Measurements from ENCODE around the gene SSBP2.
A peak's percentile ranks its signal among the peaks of the same experiment; 100 is the strongest.

The SSBP2 gene

DNA sequence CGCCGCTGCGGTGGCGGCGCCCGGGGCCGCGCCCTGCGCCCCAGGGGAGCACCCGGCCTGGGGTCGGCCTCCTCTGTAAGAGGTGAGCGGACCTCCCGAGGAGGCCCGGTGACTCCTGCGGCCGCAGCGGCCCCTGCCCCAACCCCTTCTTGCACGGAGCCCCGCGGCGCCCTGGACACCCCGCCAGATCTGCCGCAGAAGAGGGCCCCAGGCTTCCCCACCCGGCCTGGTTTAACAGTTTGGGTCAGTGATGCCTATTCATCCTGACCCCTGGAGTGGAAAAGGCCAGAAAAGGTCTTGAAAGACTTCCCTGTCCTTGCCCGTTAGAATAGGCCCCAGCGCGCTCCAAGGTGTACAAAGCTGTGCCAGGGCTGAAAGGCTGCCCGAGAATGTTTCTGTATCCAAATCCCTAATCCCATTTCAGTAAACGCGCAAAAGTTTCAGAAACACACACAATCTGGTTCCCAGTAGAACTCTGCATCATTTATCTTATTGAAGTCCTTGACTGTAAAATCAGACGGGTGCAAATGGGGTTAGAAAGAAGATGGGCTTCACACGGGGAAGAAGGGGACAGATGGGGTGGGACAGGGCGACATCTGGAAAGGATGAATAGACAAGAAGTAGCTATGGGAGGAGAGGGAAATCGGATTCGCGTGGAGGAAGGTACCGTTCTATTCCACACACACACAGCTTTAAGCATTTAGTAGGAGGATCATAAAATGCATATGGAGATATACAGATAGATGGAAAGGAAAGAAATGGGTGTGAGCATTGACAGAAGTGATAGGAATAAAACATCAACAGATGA lies 1.1 kb upstream of the SSBP2 start:
- H3K9ac ChIP-seq (ENCODE audit: low read length) = peak overlapping the region; percentile 95
- no peaks in the 10 kb centered on the region for H3K27me3 ChIP-seq (ENCODE audit: control insufficient read depth, insufficient read depth, low read length)
- H3K4me1 ChIP-seq (ENCODE audit: control insufficient read depth, insufficient read depth, low read length) = peaks cover 10% of the 10 kb centered on the region
- H3K9me3 ChIP-seq (ENCODE audit: control insufficient read depth, low read length) = no peaks in the 10 kb centered on the region
- no peaks in the 10 kb centered on the region for H3K36me3 ChIP-seq (ENCODE audit: control insufficient read depth, insufficient read depth, low read length)
- peak overlapping the region; percentile 61 for H3K4me3 ChIP-seq (ENCODE audit: low read length)

DNA sequence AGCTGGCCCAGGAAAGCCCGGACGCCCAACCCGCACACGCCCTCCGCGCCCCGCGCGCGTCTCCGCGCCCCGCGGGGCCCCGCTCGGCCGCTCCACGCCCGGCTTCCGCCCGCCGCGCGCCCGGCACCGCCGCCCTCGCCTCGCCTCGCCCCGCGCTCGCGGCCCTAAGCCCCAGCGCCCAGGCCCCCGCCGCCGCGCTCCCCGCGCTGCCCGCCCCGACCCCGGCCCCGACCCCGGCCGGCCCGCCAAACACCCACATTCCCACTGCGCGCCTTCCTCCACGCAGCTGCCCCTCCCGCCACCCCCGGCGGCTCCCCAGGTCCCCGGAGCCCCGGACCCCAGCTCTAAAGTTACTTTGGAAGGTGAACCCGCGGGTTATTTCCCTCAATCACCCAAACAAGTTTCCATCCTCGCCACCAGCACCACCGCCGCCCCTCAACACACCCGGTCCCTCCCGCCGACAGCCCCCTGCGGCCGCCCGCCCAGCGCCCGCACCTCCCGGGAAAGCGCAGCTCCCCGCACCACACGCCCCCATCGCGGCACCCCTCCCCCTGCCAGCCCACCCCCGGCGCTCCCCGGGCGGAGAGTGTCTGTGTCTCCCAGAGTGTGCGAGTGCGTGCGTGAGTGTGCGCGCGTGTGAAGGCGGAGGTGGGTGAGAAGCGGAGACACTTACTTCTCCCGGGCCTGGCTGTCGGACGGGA lies 439 bp downstream of the SSBP2 start:
- no peaks in the 10 kb centered on the region for H3K27me3 ChIP-seq (ENCODE audit: control insufficient read depth, insufficient read depth, low read length)
- H3K36me3 ChIP-seq (ENCODE audit: control insufficient read depth, insufficient read depth, low read length) = no peaks in the 10 kb centered on the region
- peak overlapping the region; percentile 51 for H3K4me3 ChIP-seq (ENCODE audit: low read length)
- H3K9ac ChIP-seq (ENCODE audit: low read length) = peak overlapping the region; percentile 56
- peaks cover 9% of the 10 kb centered on the region for H3K4me1 ChIP-seq (ENCODE audit: control insufficient read depth, insufficient read depth, low read length)
- no peaks in the 10 kb centered on the region for H3K9me3 ChIP-seq (ENCODE audit: control insufficient read depth, low read length)

DNA sequence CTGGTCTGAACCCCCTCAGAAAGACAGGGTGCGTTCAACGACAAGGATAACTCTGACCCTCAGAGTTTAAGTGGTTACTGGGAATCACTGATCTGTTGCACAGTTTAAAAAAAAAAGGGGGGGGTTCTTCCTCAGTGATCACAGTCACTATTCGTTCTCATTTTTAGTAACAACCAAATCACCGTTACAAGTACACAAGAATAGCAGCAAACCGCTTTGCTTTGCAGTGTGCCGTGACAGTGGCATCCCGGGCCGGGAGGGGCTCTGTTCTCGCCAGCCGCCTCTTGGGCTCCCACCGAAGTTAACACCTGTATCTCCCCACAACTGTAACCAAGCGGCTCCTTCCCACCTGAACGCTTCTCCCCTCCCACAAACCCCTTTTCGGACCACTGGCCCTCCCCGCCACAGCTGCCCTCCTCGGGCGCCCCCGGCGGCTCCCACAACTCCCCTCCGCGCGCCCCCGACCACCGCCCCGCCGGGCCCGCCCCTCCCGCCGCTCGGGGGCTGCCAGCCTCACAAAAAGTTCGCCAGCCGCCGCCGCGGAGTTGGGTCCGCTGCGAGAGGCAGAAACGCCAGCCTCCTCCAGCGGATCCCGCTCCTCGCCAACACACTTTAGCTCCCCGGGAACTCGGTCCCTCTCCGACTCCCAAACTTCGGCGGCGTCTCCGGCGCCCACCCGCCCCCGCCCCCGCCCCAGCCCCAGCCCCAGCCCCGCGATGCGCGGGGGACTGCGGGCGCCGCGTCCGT lies 1.2 kb downstream of the SSBP2 start:
- Histone ChIP-seq H3K27me3 (ENCODE audit: control insufficient read depth, insufficient read depth, low read length) (no peaks in the 10 kb centered on the region), H3K36me3 (ENCODE audit: control insufficient read depth, insufficient read depth, low read length) (no peaks in the 10 kb centered on the region), H3K9me3 (ENCODE audit: control insufficient read depth, low read length) (no peaks in the 10 kb centered on the region), H3K9ac (ENCODE audit: low read length) (peak overlapping the region; percentile 44), H3K4me1 (ENCODE audit: control insufficient read depth, insufficient read depth, low read length) (peaks cover 5% of the 10 kb centered on the region), H3K4me3 (ENCODE audit: low read length) (no peak overlapping the region)

DNA sequence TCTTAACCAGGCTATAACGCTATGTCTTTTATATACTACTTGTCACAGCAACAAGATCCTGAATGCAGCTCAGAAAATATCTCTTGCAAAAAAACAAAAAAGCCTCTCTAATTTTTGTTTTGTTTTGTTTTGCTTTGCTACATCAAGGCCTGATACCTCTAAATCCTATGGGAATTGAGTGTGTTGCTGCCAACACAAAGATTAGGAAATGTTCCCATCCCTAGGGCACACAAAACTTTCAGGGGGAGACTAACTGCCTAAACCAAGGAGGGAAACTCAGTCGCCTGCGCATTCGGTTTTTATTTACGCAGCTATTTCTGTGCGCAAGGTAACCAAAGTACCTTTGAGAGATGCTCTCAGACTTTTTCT lies 1.7 kb downstream of the SSBP2 start:
- H3K4me1 ChIP-seq (ENCODE audit: control insufficient read depth, insufficient read depth, low read length) = peaks cover 5% of the 10 kb centered on the region
- H3K36me3 ChIP-seq (ENCODE audit: control insufficient read depth, insufficient read depth, low read length) = no peaks in the 10 kb centered on the region
- H3K27me3 ChIP-seq (ENCODE audit: control insufficient read depth, insufficient read depth, low read length) = no peaks in the 10 kb centered on the region
- no peaks in the 10 kb centered on the region for H3K9me3 ChIP-seq (ENCODE audit: control insufficient read depth, low read length)
- H3K9ac ChIP-seq (ENCODE audit: low read length) = peak overlapping the region; percentile 44
- H3K4me3 ChIP-seq (ENCODE audit: low read length) = no peak overlapping the region

DNA sequence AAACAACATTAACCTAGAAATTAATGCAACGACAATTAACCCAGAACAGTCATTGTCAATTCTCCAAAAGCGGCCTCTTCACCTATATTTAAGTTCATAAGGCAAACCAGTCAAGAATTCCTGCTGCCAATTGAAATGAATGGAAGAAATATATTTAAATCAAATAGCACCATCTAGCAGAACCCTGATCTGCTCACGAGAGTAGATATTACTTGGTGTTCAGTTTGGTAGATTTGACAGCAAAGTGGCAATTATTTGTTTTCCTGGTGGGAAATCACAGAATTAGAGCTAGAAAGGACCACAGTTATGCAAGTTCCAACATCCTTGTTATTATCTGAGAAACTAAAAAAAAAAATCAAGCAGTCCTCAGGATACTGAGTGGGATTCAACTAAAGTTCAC lies 2.3 kb downstream of the SSBP2 start:
- Histone ChIP-seq H3K9ac (ENCODE audit: low read length) (no peak overlapping the region), H3K4me1 (ENCODE audit: control insufficient read depth, insufficient read depth, low read length) (peaks cover 5% of the 10 kb centered on the region), H3K27me3 (ENCODE audit: control insufficient read depth, insufficient read depth, low read length) (no peaks in the 10 kb centered on the region), H3K9me3 (ENCODE audit: control insufficient read depth, low read length) (no peaks in the 10 kb centered on the region), H3K4me3 (ENCODE audit: low read length) (no peak overlapping the region), H3K36me3 (ENCODE audit: control insufficient read depth, insufficient read depth, low read length) (no peaks in the 10 kb centered on the region)

DNA sequence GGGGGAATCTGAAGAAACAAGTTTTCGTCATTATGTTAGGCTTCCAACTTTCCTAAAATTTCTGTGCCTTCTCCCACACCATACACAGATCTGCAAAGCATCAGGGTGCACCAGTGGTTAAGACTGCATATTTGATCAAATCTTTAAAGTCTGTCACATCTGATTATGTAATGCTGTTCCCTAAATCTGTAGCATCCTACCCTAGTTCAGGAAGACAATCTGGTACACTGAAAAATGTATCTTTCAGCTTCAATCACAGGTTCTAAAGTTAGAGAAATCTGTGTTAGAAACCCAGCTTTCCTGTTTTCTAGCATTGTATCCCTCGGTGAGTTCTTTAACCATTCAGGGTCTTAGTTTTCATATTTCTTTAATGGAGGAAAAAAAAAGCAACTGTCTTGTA lies 3.9 kb downstream of the SSBP2 start:
- Histone ChIP-seq H3K36me3 (ENCODE audit: control insufficient read depth, insufficient read depth, low read length) (no peaks in the 10 kb centered on the region), H3K4me3 (ENCODE audit: low read length) (no peak overlapping the region), H3K27me3 (ENCODE audit: control insufficient read depth, insufficient read depth, low read length) (no peaks in the 10 kb centered on the region), H3K4me1 (ENCODE audit: control insufficient read depth, insufficient read depth, low read length) (peaks cover 3% of the 10 kb centered on the region), H3K9ac (ENCODE audit: low read length) (no peak overlapping the region), H3K9me3 (ENCODE audit: control insufficient read depth, low read length) (no peaks in the 10 kb centered on the region)

DNA sequence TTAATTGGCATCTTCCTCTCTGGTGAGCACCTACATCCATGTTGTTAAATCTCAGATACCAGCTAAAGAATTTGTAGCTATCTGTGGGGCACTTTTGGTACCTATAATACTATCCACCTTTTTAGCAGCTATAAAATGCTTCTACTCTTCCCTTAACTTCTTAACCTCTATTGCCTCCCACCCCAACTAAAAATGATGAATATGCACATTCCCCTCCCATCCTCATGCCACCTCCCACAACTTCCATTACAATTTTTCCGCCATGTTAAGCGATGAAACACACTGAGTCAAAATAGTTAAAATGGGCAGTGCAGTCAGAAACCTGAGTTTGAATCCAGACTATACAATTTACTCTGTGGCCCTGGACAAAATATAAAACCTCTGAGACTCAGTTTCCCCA lies 10.1 kb downstream of the SSBP2 start:
- Histone ChIP-seq H3K4me1 (ENCODE audit: control insufficient read depth, insufficient read depth, low read length) (no peaks in the 10 kb centered on the region), H3K9me3 (ENCODE audit: control insufficient read depth, low read length) (no peaks in the 10 kb centered on the region), H3K4me3 (ENCODE audit: low read length) (no peak overlapping the region), H3K36me3 (ENCODE audit: control insufficient read depth, insufficient read depth, low read length) (no peaks in the 10 kb centered on the region), H3K9ac (ENCODE audit: low read length) (no peak overlapping the region), H3K27me3 (ENCODE audit: control insufficient read depth, insufficient read depth, low read length) (no peaks in the 10 kb centered on the region)

DNA sequence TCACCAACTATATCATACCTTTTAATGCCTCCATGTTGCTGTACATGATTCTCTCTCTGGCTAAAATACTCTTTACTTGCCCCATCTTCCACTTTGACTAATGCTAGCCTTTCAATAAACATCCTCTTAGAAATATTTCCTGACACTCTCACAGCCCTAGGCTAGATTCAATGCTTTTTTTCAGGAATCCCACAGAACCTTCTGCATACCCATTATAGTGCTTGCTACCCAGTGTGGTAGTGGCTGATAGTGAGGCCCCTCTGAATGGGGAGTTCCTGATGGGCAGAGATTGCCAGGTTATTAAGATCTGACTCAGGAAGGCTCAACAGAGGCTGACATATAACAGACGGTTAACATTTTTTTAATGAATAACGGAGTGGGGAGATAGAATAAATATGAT lies 11.6 kb downstream of the SSBP2 start:
- H3K9ac ChIP-seq (ENCODE audit: low read length) = no peak overlapping the region
- H3K9me3 ChIP-seq (ENCODE audit: control insufficient read depth, low read length) = no peaks in the 10 kb centered on the region
- H3K27me3 ChIP-seq (ENCODE audit: control insufficient read depth, insufficient read depth, low read length) = no peaks in the 10 kb centered on the region
- no peaks in the 10 kb centered on the region for H3K4me1 ChIP-seq (ENCODE audit: control insufficient read depth, insufficient read depth, low read length)
- no peak overlapping the region for H3K4me3 ChIP-seq (ENCODE audit: low read length)
- H3K36me3 ChIP-seq (ENCODE audit: control insufficient read depth, insufficient read depth, low read length) = no peaks in the 10 kb centered on the region

DNA sequence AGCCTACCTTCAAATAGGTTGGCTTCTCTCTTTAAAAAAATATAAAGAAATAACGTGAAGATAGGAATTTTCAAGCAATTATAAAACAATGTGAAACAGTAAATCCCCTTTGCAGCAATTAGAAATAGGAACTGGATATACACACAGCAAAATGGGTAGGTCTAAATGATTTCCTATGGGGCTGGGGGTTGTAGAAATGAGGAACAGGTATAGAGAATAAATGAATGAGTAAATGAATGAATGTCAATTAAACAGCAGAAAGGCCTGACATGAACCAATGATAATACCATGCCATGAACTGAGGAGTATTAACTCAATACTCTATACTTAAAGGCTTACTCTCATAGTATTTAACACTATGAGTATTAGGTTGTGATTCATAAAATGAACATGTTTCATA lies 21.6 kb downstream of the SSBP2 start:
- Histone ChIP-seq H3K36me3 (ENCODE audit: control insufficient read depth, insufficient read depth, low read length) (no peaks in the 10 kb centered on the region), H3K9ac (ENCODE audit: low read length) (no peak overlapping the region), H3K4me1 (ENCODE audit: control insufficient read depth, insufficient read depth, low read length) (no peaks in the 10 kb centered on the region), H3K27me3 (ENCODE audit: control insufficient read depth, insufficient read depth, low read length) (no peaks in the 10 kb centered on the region), H3K4me3 (ENCODE audit: low read length) (no peak overlapping the region), H3K9me3 (ENCODE audit: control insufficient read depth, low read length) (no peaks in the 10 kb centered on the region)

DNA sequence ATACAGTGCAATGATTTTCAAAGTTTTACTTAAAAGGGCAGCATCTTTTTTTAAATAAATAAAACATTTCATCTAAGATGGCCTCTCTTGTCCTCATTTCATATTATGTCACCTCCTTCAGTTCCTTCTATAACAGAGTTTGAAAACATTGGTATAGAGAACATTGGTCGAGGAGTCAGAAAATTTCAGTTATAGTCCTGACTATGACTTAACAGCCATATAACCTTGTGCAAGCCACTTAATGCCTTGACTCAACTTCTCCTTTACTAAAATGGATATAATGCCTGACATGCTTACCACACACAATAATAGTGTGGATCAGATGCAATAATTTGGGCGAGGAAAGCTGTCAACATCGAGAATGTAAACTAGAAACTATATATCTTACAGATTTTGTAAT lies 22.6 kb downstream of the SSBP2 start:
- no peaks in the 10 kb centered on the region for H3K27me3 ChIP-seq (ENCODE audit: control insufficient read depth, insufficient read depth, low read length)
- no peak overlapping the region for H3K4me3 ChIP-seq (ENCODE audit: low read length)
- H3K4me1 ChIP-seq (ENCODE audit: control insufficient read depth, insufficient read depth, low read length) = no peaks in the 10 kb centered on the region
- H3K9ac ChIP-seq (ENCODE audit: low read length) = no peak overlapping the region
- no peaks in the 10 kb centered on the region for H3K9me3 ChIP-seq (ENCODE audit: control insufficient read depth, low read length)
- no peaks in the 10 kb centered on the region for H3K36me3 ChIP-seq (ENCODE audit: control insufficient read depth, insufficient read depth, low read length)

DNA sequence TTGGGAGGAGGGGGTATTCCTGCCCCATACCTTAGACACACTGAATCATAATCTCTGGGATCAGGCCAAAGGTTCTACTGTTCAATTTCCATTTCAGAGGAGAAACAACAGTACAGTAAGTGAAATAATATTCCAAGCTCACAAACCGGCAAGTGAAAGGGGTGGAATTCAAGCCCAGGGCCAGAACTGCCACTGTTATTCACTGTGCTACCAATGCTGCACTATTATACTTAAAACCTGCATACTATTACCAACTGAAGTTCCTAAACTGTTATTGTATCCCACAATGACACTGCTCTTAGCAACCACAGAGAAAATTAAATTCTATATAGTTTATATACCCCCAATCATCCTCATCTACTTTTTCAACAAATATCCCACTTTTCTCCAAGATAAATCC lies 24.6 kb downstream of the SSBP2 start:
- Histone ChIP-seq H3K4me1 (ENCODE audit: control insufficient read depth, insufficient read depth, low read length) (no peaks in the 10 kb centered on the region), H3K4me3 (ENCODE audit: low read length) (no peak overlapping the region), H3K9me3 (ENCODE audit: control insufficient read depth, low read length) (no peaks in the 10 kb centered on the region), H3K27me3 (ENCODE audit: control insufficient read depth, insufficient read depth, low read length) (no peaks in the 10 kb centered on the region), H3K9ac (ENCODE audit: low read length) (no peak overlapping the region), H3K36me3 (ENCODE audit: control insufficient read depth, insufficient read depth, low read length) (no peaks in the 10 kb centered on the region)

DNA sequence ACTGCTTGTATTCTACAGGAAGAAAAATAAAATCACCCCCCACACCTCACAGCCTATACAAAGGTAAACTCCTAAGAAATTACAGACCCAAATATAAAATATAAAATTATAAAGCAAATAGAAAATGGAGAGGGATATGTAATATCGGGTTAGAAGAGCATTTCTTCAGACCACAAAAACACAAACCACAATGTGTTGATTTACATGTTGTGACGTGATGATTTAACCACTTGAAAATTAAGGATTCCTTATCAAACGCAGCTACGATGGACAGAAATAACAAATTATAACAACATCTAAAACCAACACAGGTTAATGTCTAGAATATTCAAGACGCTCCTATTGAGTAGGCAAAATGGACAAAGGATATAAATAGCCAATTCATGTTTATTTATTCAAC lies 26.3 kb downstream of the SSBP2 start:
- H3K9ac ChIP-seq (ENCODE audit: low read length) = no peak overlapping the region
- no peak overlapping the region for H3K4me3 ChIP-seq (ENCODE audit: low read length)
- no peaks in the 10 kb centered on the region for H3K9me3 ChIP-seq (ENCODE audit: control insufficient read depth, low read length)
- no peaks in the 10 kb centered on the region for H3K4me1 ChIP-seq (ENCODE audit: control insufficient read depth, insufficient read depth, low read length)
- H3K36me3 ChIP-seq (ENCODE audit: control insufficient read depth, insufficient read depth, low read length) = no peaks in the 10 kb centered on the region
- no peaks in the 10 kb centered on the region for H3K27me3 ChIP-seq (ENCODE audit: control insufficient read depth, insufficient read depth, low read length)

Data from mucosa of stomach (tissue), 1 donor.